Activated CD4-positive, alpha-beta T cell treated with anti-CD3 and anti-CD28 coated beads, Interleukin-2, amount 10 ng/mL, durations not matched to agents 7 days and 5 days (primary cell): ENCODE results near the gene SLC16A10. TPM values are rescaled to one million over a fixed set of nuclear protein-coding genes. Genes with fewer than 3 reads are reported as not detected.
"Not testable (repeated sequence)": the region's sequence is repeated elsewhere in the genome, so short reads cannot be mapped to it uniquely, and the experiment has no call there.

Source experiments
- CTCF ChIA-PET: fragments of 350-600 bp; sonication (Branson Sonifier 250); formaldehyde crosslinking; loops from one replicate; lab custom pipeline; 2021; ENCODE audit warnings: antibody characterized with exemption; lab: Charles Lee
- POLR2A ChIA-PET: fragments of 350-600 bp; sonication (Branson Sonifier 250); formaldehyde crosslinking; loops from one replicate; lab custom pipeline; 2021; ENCODE audit warnings: antibody characterized with exemption; lab: Charles Lee
- DNase-seq: peaks from one replicate; pipeline ENCODE4 v3.0.0-alpha.2; 2020
- H3K27ac Mint-ChIP-seq: one replicate; pipeline ENCODE4 v1.8.0; 2021; ENCODE audit warnings: mild to moderate bottlenecking, moderate library complexity, mixed read lengths
- H3K27me3 Mint-ChIP-seq: one replicate; pipeline ENCODE4 v1.8.0; 2021; ENCODE audit warnings: mixed read lengths
- H3K36me3 Mint-ChIP-seq: one replicate; pipeline ENCODE4 v1.8.0; 2021; ENCODE audit warnings: low read depth, mixed read lengths
- H3K4me1 Mint-ChIP-seq: one replicate; pipeline ENCODE4 v1.8.0; 2021; ENCODE audit warnings: mixed read lengths
- H3K4me3 Mint-ChIP-seq: one replicate; pipeline ENCODE4 v1.8.0; 2021; ENCODE audit warnings: mild to moderate bottlenecking, moderate library complexity, mixed read lengths
- H3K9me3 Mint-ChIP-seq: one replicate; pipeline ENCODE4 v1.8.0; 2021; ENCODE audit warnings: mixed read lengths
- total RNA-seq, 2 experiments: library from RNA; stranded (reverse); gene quantifications; one replicate each; pipeline ENCODE4 v1.2.3, GENCODE V29; 2021

Gene SLC16A10
- total RNA-seq, 2 experiments from 2014 or later = 3.2 TPM

DNA sequence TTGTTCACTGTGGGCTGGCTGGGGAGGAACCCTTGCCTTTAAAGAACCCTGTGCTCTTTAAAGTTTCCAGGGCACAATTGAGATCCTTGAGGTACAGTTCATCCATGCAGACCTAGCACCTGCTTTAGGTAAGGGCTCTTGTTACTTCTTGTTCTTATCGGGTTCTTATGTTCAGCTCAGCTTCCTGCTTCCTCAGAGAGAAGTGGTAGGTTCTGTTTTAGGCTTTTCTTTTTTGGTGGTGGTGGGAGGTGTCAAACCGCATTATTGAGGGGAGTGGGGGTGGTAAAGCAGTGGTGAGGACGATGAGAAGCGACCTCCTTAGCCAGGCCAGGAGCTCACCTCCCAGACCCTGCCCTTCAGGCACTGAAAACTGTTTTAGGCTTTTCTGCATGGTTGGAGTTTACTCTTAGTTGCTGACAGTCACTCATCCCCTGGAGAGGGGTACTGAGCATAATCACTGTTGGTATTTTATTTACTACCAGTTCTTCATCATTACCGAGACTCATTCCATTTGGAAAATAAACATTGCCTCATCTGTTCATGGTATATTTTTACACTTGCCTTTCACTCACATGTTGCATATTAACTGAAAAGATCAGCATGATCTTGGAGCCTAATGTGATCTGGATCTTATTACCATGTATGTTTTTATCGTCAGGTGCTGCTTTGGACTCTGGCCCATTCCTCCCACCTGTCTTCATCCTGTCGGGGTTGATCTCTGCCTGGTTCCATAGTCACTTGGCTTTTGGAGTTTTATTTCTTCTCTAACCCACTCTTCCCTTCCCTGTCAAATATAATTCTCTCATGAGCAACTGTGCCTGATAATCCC lies 35.4 kb downstream of the SLC16A10 start:
- Mint-ChIP-seq H3K4me3 (no peak overlapping the region), H3K4me1 (peaks cover 15% of the 10 kb centered on the region), H3K9me3 (no peaks in the 10 kb centered on the region), H3K36me3 (no peaks in the 10 kb centered on the region), H3K27ac (peak overlapping the region; percentile 3), H3K27me3 (no peaks in the 10 kb centered on the region)
- CTCF ChIA-PET = no interaction called here
- POLR2A ChIA-PET = interaction anchor here (0.6 kb wide), 1 partner anchor 116 kb away, joined by 4 read pairs; no protein-coding TSS in a partner anchor
- no peak for DNase-seq

DNA sequence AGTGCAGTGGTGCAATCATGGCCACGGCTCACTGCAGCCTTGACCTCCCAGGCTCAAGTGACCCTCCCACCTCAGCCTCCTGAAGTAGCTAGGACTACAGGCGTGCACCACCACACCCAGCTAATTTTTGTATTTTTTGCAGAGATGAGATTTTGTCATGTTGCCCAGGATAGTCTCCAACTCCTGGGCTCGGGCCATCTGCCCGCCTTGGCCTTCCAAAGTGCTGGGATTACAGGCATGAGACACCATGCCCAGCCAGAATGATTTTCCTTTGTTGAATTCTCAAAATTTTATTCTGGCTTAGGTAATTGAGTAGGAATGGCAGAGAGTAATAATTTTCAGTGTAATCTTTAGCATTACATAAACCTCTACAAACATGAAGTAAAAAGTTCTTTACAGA lies 37.1 kb downstream of the SLC16A10 start:
- no peak for DNase-seq
- no peak overlapping the region for H3K4me3 Mint-ChIP-seq
- CTCF ChIA-PET = interaction anchor here (0.6 kb wide), 1 partner anchor 12 kb away, joined by 4 read pairs; no protein-coding TSS in a partner anchor
- no peaks in the 10 kb centered on the region for H3K27me3 Mint-ChIP-seq
- no peaks in the 10 kb centered on the region for H3K9me3 Mint-ChIP-seq
- POLR2A ChIA-PET = no interaction called here
- no peak overlapping the region for H3K27ac Mint-ChIP-seq
- H3K36me3 Mint-ChIP-seq = no peaks in the 10 kb centered on the region
- H3K4me1 Mint-ChIP-seq = peaks cover 15% of the 10 kb centered on the region

DNA sequence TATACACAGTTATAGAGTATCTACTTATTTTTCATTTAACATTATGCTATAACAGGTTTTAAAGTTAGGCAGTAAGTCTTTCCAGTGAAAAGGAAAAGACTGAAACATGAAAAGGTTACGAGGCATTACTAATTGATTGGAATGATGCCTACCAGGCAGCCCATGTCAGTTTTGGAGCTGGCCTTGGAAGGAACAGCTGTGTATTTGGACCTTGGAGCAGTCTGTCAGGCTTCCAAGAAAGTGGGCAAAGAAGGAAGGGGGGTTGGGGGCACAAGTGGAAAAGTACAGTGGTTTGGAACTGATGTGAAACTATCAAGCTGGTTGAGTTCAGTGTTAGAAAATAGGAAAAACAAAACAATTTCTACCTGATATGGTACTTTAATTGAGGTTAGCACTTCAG lies 41.7 kb downstream of the SLC16A10 start:
- POLR2A ChIA-PET = no interaction called here
- CTCF ChIA-PET = no interaction called here
- no peak overlapping the region for H3K27ac Mint-ChIP-seq
- no peaks in the 10 kb centered on the region for H3K27me3 Mint-ChIP-seq
- H3K36me3 Mint-ChIP-seq = no peaks in the 10 kb centered on the region
- DNase-seq = no peak
- H3K9me3 Mint-ChIP-seq = no peaks in the 10 kb centered on the region
- H3K4me3 Mint-ChIP-seq = no peak overlapping the region
- no peaks in the 10 kb centered on the region for H3K4me1 Mint-ChIP-seq

DNA sequence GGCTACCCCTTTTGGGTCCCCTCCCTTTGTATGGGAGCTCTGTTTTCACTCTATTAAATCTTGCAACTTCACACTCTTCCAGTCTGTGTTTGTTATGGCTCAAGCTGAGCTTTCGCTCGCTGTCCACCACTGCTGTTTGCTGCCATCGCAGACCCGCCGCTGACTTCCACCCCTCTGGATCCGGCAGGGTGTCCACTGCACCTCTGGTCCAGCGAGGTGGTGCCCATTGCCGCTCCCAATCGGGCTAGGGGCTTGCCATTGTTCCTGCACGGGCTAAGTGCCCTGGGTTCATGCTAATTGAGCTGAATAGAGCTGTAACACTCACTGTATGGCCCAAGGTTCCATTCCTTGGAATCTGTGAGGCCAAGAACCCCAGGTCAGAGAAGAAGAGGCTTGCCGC lies 43.7 kb downstream of the SLC16A10 start:
- H3K4me1 Mint-ChIP-seq, DNase-seq, POLR2A ChIA-PET, H3K36me3 Mint-ChIP-seq, H3K27ac Mint-ChIP-seq, H3K27me3 Mint-ChIP-seq, H3K4me3 Mint-ChIP-seq, H3K9me3 Mint-ChIP-seq: not testable (repeated sequence)
- CTCF ChIA-PET = interaction anchor here (1.3 kb wide), 1 partner anchor 128 kb away, joined by 3 read pairs; a partner anchor contains a TSS

DNA sequence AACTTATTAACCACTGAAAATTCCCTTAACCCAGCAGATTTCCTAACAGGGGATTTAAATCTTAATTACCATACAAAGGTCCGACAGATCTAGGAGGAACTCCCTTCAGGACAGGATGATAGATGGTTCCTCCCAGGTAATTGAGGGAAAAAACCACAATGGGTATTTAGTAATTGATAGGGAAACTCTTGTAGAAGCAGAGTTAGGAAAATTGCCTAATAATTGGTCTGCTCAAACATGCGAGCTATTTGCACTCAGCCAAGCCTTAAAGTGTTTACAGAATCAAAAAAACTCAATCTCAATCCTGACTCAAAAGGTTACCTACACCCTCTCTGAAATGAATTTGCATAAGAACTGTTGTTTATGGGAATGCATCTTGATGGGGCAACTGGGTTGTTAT lies 45.4 kb downstream of the SLC16A10 start:
- CTCF ChIA-PET, H3K27me3 Mint-ChIP-seq, DNase-seq, POLR2A ChIA-PET, H3K9me3 Mint-ChIP-seq, H3K4me1 Mint-ChIP-seq, H3K36me3 Mint-ChIP-seq, H3K4me3 Mint-ChIP-seq, H3K27ac Mint-ChIP-seq: not testable (repeated sequence)

DNA sequence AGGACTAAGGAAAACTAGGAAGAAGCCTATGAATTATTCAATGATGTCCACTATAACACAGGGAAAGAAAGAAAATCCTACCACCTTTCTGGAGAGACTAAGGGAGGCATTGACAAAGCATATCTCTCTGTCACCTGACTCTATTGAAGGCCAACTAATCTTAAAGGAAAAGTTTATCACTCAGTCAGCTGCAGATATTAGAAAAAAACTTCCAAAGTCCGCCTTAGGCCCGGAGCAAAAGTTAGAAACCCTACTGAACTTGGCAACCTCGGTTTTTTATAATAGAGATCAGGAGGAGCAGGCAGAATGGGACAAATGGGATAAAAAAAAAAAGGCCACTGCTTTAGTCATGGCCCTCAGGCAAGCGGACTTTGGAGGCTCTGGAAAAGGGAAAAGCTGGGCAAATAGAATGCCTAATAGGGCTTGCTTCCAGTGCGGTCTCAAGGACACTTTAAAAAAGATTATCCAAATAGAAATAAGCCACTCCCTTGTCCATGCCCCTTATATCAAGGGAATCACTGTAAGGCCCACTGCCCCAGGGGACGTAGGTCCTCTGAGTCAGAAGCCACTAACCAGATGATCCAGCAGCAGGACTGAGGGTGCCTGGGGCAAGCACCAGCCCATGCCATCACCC lies 47.0 kb downstream of the SLC16A10 start:
- H3K27ac Mint-ChIP-seq, H3K36me3 Mint-ChIP-seq, H3K9me3 Mint-ChIP-seq, H3K4me1 Mint-ChIP-seq, H3K4me3 Mint-ChIP-seq, CTCF ChIA-PET, H3K27me3 Mint-ChIP-seq, POLR2A ChIA-PET, DNase-seq: not testable (repeated sequence)

DNA sequence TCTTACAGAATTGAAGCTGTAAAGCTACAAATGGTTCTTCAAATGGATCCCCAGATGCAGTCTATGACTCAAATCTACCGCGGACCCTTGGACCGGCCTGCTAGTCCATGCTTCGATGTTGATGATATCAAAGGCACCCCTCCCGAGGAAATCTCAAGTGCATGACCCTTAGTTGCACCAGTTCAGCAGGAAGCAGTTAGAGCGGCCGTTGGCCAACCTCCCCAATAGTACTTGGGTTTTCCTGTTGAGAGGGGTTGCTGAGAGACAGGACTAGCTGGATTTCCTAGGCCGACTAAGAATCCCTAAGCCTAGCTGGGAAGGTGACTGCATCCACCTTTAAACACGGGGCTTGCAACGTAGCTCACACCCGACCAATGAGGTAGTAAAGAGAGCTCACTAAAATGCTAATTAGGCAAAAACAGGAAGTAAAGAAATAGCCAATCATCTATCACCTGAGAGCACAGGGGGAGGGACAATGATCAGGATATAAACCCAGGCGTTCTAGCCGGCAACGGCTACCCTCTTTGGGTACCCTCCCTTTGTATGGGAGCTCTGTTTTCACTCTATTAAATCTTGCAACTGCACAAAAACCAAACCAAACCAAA lies 50.3 kb downstream of the SLC16A10 start:
- H3K36me3 Mint-ChIP-seq, POLR2A ChIA-PET, H3K27ac Mint-ChIP-seq, H3K27me3 Mint-ChIP-seq, H3K9me3 Mint-ChIP-seq, CTCF ChIA-PET, H3K4me1 Mint-ChIP-seq, H3K4me3 Mint-ChIP-seq, DNase-seq: not testable (repeated sequence)

DNA sequence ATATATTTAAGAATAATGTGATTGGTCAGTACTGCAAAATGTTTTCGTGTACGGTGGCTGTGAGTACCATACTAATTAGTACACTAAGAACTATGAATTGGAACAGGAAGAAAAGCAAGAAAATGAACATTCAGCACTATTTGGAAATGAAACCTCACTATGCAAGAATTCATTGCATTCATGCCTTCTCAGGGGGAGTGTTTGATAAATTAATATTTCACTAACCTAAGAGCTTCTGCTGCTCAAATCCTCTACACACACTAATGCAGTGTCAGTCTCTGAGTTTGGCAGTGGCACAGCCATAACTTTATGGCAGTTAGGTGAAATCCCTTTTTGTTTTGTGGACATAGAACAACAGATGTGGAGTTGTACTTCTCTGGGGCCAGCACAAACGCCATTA lies 60.1 kb downstream of the SLC16A10 start:
- H3K4me3 Mint-ChIP-seq = no peak overlapping the region
- peaks cover under 1% of the 10 kb centered on the region for H3K27me3 Mint-ChIP-seq
- no peak overlapping the region for H3K27ac Mint-ChIP-seq
- H3K9me3 Mint-ChIP-seq = peaks cover 3% of the 10 kb centered on the region
- POLR2A ChIA-PET = no interaction called here
- no peak for DNase-seq
- H3K36me3 Mint-ChIP-seq = peaks cover under 1% of the 10 kb centered on the region
- no peaks in the 10 kb centered on the region for H3K4me1 Mint-ChIP-seq
- CTCF ChIA-PET = no interaction called here

DNA sequence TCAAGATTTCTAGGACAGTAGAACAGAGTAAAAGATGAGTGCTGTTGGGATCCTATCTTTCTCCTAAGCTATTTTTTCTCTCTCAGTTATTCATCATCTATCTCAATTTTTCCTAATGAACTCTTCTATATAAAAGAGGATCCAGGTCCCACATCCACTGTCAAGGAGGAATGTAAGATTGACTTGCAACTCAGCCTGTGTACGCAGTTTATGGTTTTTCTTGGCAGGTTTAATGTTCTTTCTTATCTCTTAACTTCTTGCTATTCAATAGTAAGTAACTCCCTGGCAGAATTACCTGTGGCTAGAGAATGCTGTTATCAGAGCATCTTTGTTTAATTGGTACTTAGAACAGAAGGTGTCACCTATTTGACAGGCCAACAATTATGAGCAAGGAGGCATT lies 60.8 kb downstream of the SLC16A10 start:
- Mint-ChIP-seq H3K27ac (no peak overlapping the region), H3K27me3 (peaks cover 4% of the 10 kb centered on the region), H3K9me3 (peaks cover 3% of the 10 kb centered on the region), H3K4me3 (no peak overlapping the region), H3K4me1 (no peaks in the 10 kb centered on the region), H3K36me3 (peaks cover 3% of the 10 kb centered on the region)
- DNase-seq = no peak
- CTCF ChIA-PET = no interaction called here
- POLR2A ChIA-PET = no interaction called here

DNA sequence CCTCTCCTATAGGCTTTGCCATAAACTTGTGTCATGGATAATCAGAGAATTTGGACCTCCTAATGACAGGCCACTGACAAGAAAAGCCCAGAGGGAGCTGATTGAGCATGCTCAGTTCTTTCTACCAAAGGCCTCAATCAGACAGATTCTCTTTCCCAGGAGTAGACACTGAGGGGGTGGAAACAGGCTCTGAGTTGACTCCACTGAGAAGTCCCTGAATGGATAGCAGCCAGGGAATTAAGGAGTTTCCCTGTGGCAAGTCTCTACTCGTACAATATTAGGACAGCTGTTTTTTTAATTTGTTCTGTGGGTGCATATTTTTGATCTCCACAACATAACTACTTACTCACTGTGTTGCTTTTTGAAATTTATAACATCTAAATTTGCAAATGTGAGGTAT lies 63.3 kb downstream of the SLC16A10 start:
- Mint-ChIP-seq H3K27ac (no peak overlapping the region), H3K4me3 (no peak overlapping the region), H3K27me3 (peaks cover 4% of the 10 kb centered on the region), H3K9me3 (no peaks in the 10 kb centered on the region), H3K4me1 (peaks cover 6% of the 10 kb centered on the region), H3K36me3 (peaks cover 3% of the 10 kb centered on the region)
- DNase-seq = no peak
- CTCF ChIA-PET = no interaction called here
- POLR2A ChIA-PET = no interaction called here

DNA sequence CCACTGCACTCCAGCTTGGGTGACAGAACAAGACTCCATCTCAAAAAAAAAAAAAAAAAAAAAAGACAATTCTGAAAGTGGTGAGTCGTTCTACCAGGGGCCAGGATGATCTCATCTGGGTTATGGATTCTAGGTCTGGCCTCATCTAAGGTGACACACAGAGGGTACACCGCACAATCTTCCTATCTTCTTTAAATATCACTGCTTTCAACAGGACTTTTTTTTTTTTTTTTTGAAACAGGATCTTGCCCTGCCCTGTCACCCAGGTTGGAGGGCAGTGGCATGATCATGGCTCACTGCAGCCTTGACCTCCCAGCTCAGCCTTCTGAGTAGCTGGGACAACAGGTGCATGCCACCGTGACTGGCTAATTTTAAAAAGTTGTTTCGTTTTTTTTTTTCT lies 67.7 kb downstream of the SLC16A10 start:
- Mint-ChIP-seq H3K36me3 (peaks cover 8% of the 10 kb centered on the region), H3K27ac (no peak overlapping the region), H3K27me3 (peaks cover 4% of the 10 kb centered on the region), H3K9me3 (peaks cover 8% of the 10 kb centered on the region), H3K4me1 (peaks cover 21% of the 10 kb centered on the region), H3K4me3 (no peak overlapping the region)
- POLR2A ChIA-PET = interaction anchor here (0.7 kb wide), 1 partner anchor 15 kb away, joined by 8 read pairs; no protein-coding TSS in a partner anchor
- CTCF ChIA-PET = interaction anchor here (0.6 kb wide), 1 partner anchor 170 kb away, joined by 3 read pairs; no protein-coding TSS in a partner anchor
- DNase-seq = no peak

DNA sequence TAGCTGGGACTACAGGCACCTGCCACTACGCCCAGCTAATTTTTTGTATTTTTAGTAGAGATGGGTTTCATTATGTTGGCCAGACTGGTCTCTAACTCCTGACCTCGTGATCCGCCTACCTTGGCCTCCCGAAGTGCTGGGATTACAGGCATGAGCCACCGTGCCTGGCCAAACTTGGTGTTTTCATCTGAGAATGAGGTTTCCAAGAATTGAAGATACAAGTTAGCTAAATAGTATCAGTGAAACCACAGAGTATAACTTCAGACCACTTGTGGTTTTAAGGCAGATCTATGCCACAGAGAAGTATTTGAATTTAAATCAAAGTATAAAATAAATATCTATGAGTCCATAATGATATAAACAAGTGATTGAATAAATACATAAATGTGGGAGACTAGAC lies 70.1 kb downstream of the SLC16A10 start:
- no peak overlapping the region for H3K27ac Mint-ChIP-seq
- H3K4me3 Mint-ChIP-seq = no peak overlapping the region
- DNase-seq = no peak
- ChIA-PET CTCF (no interaction called here), POLR2A (no interaction called here)
- peaks cover 14% of the 10 kb centered on the region for H3K9me3 Mint-ChIP-seq
- peaks cover 21% of the 10 kb centered on the region for H3K4me1 Mint-ChIP-seq
- peaks cover 4% of the 10 kb centered on the region for H3K27me3 Mint-ChIP-seq
- peaks cover 15% of the 10 kb centered on the region for H3K36me3 Mint-ChIP-seq

DNA sequence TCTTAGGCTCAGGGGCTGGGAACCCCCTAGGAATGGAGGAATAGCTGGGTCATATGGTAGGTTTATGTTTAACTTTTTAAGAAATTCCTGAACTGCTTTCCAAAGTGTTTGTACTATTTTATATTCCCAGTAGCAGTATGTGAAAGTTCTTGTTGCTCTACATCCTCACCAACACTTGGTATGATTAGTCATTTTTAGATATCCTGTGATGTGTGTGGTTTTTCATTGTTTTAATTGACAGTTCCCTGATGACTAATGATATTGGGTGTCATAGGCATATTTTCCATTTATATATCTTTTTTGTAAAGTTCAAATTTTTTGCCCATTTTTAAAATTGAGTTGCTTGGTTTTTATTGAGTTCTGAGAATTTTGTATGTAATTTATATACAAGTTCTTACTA lies 72.3 kb downstream of the SLC16A10 start:
- Mint-ChIP-seq H3K27me3 (no peaks in the 10 kb centered on the region), H3K36me3 (peaks cover 15% of the 10 kb centered on the region), H3K4me3 (no peak overlapping the region), H3K9me3 (peaks cover 16% of the 10 kb centered on the region), H3K4me1 (peaks cover 17% of the 10 kb centered on the region), H3K27ac (no peak overlapping the region)
- no peak for DNase-seq
- CTCF ChIA-PET = interaction anchor here (0.6 kb wide), 1 partner anchor 87 kb away, joined by 3 read pairs; no protein-coding TSS in a partner anchor
- POLR2A ChIA-PET = no interaction called here
